GM12878 (cell line): ENCODE results near the gene TRIOBP.

ENCODE experiments used
- BCL11A ChIP-seq: IDR thresholded peaks from 2 replicates; pipeline ENCODE4 v1.6.1; 2011; ENCODE audit warnings: low read depth, low read length
- CBX5 ChIP-seq: sonication (generic); IDR thresholded peaks from 2 replicates; pipeline ENCODE4 v1.6.1; 2016; ENCODE audit warnings: low read depth, moderate library complexity, mild to moderate bottlenecking, inconsistent platforms
- CTCF ChIP-seq, 3 experiments: IDR thresholded peaks in 2 of 3; conservative IDR thresholded peaks in 1 of 3; 2 replicates each; pipeline ENCODE4 v1.5.1; 2011; ENCODE audit warnings: low read depth in 3 of 3, low read length in 3 of 3, mild to moderate bottlenecking in 3 of 3, control low read depth in 2 of 3, moderate library complexity in 2 of 3, inconsistent platforms in 1 of 3, mixed read lengths in 1 of 3; ENCODE audit not compliant: control insufficient read depth in 2 of 3, insufficient read depth in 1 of 3; ENCODE audit errors: extremely low read depth in 1 of 3
- EZH2 ChIP-seq: IDR thresholded peaks from 2 replicates; pipeline ENCODE4 v1.6.1; 2012; ENCODE audit warnings: low read depth, mild to moderate bottlenecking, control low read depth, inconsistent platforms, low read length, borderline replicate concordance; ENCODE audit not compliant: control insufficient read depth
- MXI1 ChIP-seq: fragments of 150-350 bp; IDR thresholded peaks from 2 replicates; pipeline ENCODE4 v1.6.1; 2011; ENCODE audit warnings: low read depth, mild to moderate bottlenecking, inconsistent platforms, low read length, improper control_type of control experiment
- PML ChIP-seq: IDR thresholded peaks from 2 replicates; pipeline ENCODE4 v1.6.1; 2012; ENCODE audit warnings: low read length, inconsistent platforms
- POLR2A ChIP-seq: IDR thresholded peaks from 2 replicates; pipeline ENCODE4 v1.6.1; 2011; ENCODE audit warnings: low read depth, mild to moderate bottlenecking, low read length
- SUZ12 ChIP-seq: fragments of 200-600 bp; sonication (generic); IDR thresholded peaks from one replicate; pipeline ENCODE4 v1.6.1; 2018; ENCODE audit warnings: antibody characterized with exemption, mild to moderate bottlenecking; ENCODE audit not compliant: unreplicated experiment
- USF2 ChIP-seq: IDR thresholded peaks from 2 replicates; pipeline ENCODE4 v1.6.1; 2011; ENCODE audit warnings: low read depth, low read length, improper control_type of control experiment, borderline replicate concordance
- ZBTB33 ChIP-seq: fragments of 450-650 bp; IDR thresholded peaks from 2 replicates; pipeline ENCODE4 v1.6.1; 2017; ENCODE audit warnings: mild to moderate bottlenecking
- ZZZ3 ChIP-seq: IDR thresholded peaks from 2 replicates; pipeline ENCODE4 v1.6.1; 2011; ENCODE audit warnings: low read depth; ENCODE audit not compliant: control insufficient read depth, insufficient read length
- TF ChIP-seq, protein P1 (sequence below): IDR thresholded peaks from 2 replicates; pipeline ENCODE4 v1.6.1; 2012; ENCODE audit warnings: low read depth, low read length, improper control_type of control experiment

- TF ChIP-seq, protein P1, sequence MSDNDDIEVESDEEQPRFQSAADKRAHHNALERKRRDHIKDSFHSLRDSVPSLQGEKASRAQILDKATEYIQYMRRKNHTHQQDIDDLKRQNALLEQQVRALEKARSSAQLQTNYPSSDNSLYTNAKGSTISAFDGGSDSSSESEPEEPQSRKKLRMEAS: no peak
- no peak for TF ChIP-seq SUZ12
- no peak for TF ChIP-seq CTCF (IDR thresholded peaks at IDR 0.05 in 2 of 3, conservative IDR thresholded peaks at IDR 0.05 in 1 of 3; ENCODE audit: control insufficient read depth in 2 of 3, extremely low read depth in 1 of 3, insufficient read depth in 1 of 3, low read depth in 3 of 3, low read length in 3 of 3)
- TF ChIP-seq ZBTB33: no peak
- TF ChIP-seq POLR2A: no peak
- TF ChIP-seq ZZZ3: no peak
- TF ChIP-seq BCL11A: no peak
- no peak for TF ChIP-seq EZH2
- TF ChIP-seq USF2: no peak
- TF ChIP-seq PML: no peak
- no peak for TF ChIP-seq CBX5
- no peak for TF ChIP-seq MXI1
Observed at GRCh38 chr22:37740455-37741311, 43.8 kb downstream of the TRIOBP start.
